Suprapubic skin (tissue), 4 donors: ENCODE results near the gene CEP170B. TPM values are rescaled to one million over a fixed set of nuclear protein-coding genes. Genes with fewer than 3 reads are reported as not detected.

Source experiments
- DNase-seq, 2 donors: peaks; one replicate each; pipeline ENCODE4 v3.0.0-alpha.2; 2019; ENCODE audit warnings: low spot score in 2 of 2
- H3K27ac ChIP-seq: fragments of 200-600 bp; sonication (generic); one replicate; pipeline ENCODE4 v1.5.1; 2019
- H3K27me3 ChIP-seq: fragments of 200-600 bp; sonication (generic); one replicate; pipeline ENCODE4 v1.5.1; 2019
- H3K36me3 ChIP-seq: fragments of 200-600 bp; sonication (generic); one replicate; pipeline ENCODE4 v1.5.1; 2019
- H3K4me1 ChIP-seq: fragments of 200-600 bp; sonication (generic); one replicate; pipeline ENCODE4 v1.5.1; 2019
- H3K4me3 ChIP-seq: fragments of 200-600 bp; sonication (generic); one replicate; pipeline ENCODE4 v1.5.1; 2019; ENCODE audit warnings: mild to moderate bottlenecking
- H3K9me3 ChIP-seq: fragments of 200-600 bp; sonication (generic); one replicate; pipeline ENCODE4 v1.5.1; 2019
- EP300 ChIP-seq: sonication (generic); formaldehyde crosslinking; IDR thresholded peaks from one replicate; pipeline ENCODE4 v1.6.1; 2017; ENCODE audit warnings: antibody characterized with exemption
- POLR2A ChIP-seq, 2 donors: fragments of 450-650 bp; IDR thresholded peaks; one replicate each; pipeline ENCODE4 v1.6.1; 2017; ENCODE audit warnings: antibody characterized with exemption in 2 of 2, mild to moderate bottlenecking in 2 of 2, moderate library complexity in 2 of 2
- POLR2AphosphoS5 ChIP-seq, 3 donors: sonication (generic); formaldehyde crosslinking; IDR thresholded peaks; one replicate each; pipeline ENCODE4 v1.6.1; 2017; ENCODE audit warnings: antibody characterized with exemption in 3 of 3
- WGBS: methylation state at CpG from one replicate; pipeline ENCODE4 v1.1.5; 2018; 5-methylcytosine and 5-hydroxymethylcytosine counted together
- total RNA-seq, 4 donors: library from RNA; depleted of rRNA; stranded (reverse); fragments of >200 nt; gene quantifications; one replicate each; pipeline ENCODE4 v1.1.0, GENCODE V29; 2016
- TF ChIP-seq, protein P1 (sequence below), 2 donors: fragments of 200-600 bp in 1 of 2; fragments of 450-650 bp in 1 of 2; sonication (generic) in 1 of 2; IDR thresholded peaks; one replicate each; pipeline ENCODE4 v1.5.1; 2016 to 2019; ENCODE audit warnings: antibody characterized with exemption in 2 of 2, mild to moderate bottlenecking in 1 of 2, moderate library complexity in 1 of 2

The CEP170B gene
- total RNA-seq, 4 donors from 2014 or later, result 53.3 to 70.1 (median 60.4) TPM

DNA sequence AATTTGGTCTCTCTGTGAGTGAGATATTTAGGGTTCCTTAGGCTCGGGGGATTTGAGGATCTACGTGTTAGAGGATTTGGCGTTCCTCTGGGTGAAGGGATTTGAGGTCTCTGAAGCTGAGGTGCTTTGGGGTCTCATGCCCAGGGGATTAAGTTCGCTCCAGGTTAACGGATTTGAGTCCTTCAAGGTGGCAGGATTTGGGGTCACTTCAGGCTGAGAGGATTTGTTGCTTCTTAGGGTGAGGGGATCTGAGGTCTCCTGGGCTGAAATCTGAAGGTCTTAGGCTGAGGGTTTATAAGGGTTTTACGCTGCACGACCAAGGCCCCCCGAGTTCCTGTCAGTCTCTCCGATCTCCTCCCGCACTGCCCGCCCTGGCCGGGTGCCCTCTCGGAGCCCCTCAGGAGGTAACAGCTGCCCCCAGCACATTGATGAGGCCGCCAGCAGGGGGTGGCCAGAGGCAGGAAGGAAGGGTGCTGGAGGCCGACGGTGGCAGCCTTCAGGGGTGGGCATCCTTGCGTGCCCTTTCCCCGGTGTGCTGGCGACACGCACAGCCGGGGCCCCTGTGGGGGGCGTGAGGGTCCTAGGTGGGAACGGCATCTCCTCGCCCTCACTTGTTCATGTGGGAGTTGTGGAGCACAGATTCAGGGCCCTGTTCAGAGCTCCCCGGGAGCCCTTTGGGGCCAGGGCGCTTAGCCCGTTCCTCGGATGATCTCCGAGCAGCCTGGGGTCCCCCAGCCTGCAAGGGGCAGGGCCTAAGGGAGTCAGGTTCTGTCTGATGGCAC lies 14.3 kb downstream of the CEP170B start:
- H3K27me3 ChIP-seq, result no peaks in the 10 kb centered on the region
- TF ChIP-seq POLR2A (IDR thresholded peaks at IDR 0.05), result no peak
- TF ChIP-seq, protein P1, sequence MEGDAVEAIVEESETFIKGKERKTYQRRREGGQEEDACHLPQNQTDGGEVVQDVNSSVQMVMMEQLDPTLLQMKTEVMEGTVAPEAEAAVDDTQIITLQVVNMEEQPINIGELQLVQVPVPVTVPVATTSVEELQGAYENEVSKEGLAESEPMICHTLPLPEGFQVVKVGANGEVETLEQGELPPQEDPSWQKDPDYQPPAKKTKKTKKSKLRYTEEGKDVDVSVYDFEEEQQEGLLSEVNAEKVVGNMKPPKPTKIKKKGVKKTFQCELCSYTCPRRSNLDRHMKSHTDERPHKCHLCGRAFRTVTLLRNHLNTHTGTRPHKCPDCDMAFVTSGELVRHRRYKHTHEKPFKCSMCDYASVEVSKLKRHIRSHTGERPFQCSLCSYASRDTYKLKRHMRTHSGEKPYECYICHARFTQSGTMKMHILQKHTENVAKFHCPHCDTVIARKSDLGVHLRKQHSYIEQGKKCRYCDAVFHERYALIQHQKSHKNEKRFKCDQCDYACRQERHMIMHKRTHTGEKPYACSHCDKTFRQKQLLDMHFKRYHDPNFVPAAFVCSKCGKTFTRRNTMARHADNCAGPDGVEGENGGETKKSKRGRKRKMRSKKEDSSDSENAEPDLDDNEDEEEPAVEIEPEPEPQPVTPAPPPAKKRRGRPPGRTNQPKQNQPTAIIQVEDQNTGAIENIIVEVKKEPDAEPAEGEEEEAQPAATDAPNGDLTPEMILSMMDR (IDR thresholded peaks at IDR 0.05), result no peak
- TF ChIP-seq POLR2AphosphoS5 (IDR thresholded peaks at IDR 0.05), result no peak
- TF ChIP-seq EP300, result no peak
- peaks cover 26% of the 10 kb centered on the region for H3K4me1 ChIP-seq
- H3K9me3 ChIP-seq, result no peaks in the 10 kb centered on the region
- peaks cover 58% of the 10 kb centered on the region for H3K36me3 ChIP-seq
- no peak overlapping the region for H3K4me3 ChIP-seq
- 91% methylated on average over 20 of the region's 29 CpGs for WGBS
- no peak overlapping the region for H3K27ac ChIP-seq
- no peak for DNase-seq

DNA sequence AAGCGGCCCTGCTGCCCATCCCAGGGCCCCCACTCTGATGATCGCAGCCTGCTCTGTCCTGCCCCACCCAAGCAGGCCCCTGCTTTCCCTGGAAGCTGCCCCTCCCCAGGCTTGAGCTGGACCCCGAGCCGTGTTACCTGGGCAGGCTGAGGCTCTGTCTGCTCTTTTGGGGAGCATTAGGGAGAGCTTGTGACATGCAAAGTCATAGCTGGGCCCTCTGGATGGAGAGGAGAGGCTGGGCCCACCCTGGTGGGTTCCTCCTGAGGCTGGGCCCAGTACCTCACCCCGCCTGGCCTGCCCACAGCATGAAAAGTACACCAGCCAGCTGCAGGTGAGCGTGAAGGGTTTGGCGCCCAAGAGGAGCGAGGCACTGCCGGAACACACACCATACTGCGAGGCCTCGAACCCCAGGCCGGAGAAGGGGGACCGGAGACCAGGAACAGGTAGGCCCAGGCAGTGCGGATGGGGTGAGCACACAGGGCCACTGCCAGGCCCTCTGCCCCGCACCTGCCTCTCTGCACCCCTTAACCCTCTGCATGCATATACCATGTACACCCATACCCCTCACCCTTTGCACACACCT lies 15.0 kb downstream of the CEP170B start:
- 97% methylated on average over 3 of the region's 15 CpGs for WGBS
- Histone ChIP-seq H3K9me3 (no peaks in the 10 kb centered on the region), H3K4me3 (no peak overlapping the region), H3K27me3 (no peaks in the 10 kb centered on the region), H3K4me1 (peaks cover 20% of the 10 kb centered on the region), H3K27ac (no peak overlapping the region), H3K36me3 (peaks cover 60% of the 10 kb centered on the region)
- DNase-seq, result no peak
- TF ChIP-seq POLR2A (IDR thresholded peaks at IDR 0.05) (no peak), EP300 (no peak), POLR2AphosphoS5 (IDR thresholded peaks at IDR 0.05) (no peak)
- TF ChIP-seq, protein P1 (IDR thresholded peaks at IDR 0.05), result no peak

DNA sequence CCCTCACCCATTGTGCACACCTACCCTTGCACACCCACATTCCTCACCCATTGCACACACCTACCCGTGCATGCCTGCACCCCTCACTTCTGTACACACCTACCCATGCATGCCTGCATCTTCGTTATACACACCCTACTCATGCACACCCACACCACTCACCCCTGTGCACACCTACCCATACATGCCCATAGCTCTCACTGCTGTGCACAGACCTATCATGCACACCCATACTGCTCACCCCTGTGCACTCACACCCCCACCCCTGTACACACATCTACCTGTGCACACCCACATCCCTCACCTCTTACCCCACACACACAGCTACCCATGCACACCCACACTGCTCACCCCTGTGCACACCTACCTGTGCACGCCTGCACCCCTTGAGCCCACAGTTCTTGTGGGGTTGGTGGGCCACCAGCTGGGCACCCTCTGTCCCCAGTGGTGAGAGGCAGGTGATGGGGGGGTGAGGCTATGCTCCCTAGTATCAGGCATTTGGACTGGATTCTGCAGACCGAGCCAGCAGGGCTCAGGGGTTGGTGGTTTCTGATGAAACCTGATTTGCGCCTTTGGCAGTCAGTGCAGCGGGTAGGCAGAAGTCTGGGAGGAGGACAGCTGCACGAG lies 15.6 kb downstream of the CEP170B start:
- peaks cover 66% of the 10 kb centered on the region for H3K36me3 ChIP-seq
- no peaks in the 10 kb centered on the region for H3K9me3 ChIP-seq
- no peak for TF ChIP-seq POLR2A (IDR thresholded peaks at IDR 0.05)
- TF ChIP-seq POLR2AphosphoS5 (IDR thresholded peaks at IDR 0.05), result no peak
- TF ChIP-seq EP300, result no peak
- TF ChIP-seq, protein P1 (IDR thresholded peaks at IDR 0.05), result no peak
- H3K27ac ChIP-seq, result no peak overlapping the region
- H3K4me1 ChIP-seq, result peaks cover 14% of the 10 kb centered on the region
- DNase-seq, result no peak
- no peak overlapping the region for H3K4me3 ChIP-seq
- H3K27me3 ChIP-seq, result no peaks in the 10 kb centered on the region
- 87% methylated on average over 7 of the region's 7 CpGs for WGBS

DNA sequence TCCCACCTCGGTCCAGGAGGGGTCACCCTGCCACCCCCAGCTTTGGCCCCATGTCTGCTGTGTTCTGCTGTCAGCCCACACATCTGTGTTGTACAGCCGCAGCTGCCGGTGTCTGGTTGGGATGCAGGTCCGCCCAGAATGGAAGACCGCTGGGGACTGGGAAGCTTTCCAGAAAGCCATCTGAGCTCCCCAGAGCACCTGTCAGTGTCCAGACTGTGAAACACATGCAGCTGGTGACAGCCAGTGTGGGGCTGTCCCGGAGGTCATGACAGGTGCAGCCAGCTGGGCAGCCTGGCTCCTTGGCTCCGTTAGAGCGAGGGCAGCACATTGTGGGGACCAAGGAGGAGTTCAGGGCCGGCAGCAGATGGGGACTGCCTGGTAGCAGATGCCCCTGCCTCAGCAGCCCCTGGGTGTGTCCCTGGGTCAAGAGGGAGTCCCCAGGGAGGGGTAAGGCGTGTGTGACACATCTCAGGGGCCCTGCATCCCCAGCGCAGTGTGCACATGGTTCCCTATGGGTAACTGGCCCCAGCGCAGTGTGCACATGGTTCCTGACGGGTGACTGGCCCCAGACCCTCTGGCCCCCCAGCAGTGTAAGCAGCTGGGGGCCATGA lies 16.4 kb downstream of the CEP170B start:
- no peaks in the 10 kb centered on the region for H3K9me3 ChIP-seq
- no peak overlapping the region for H3K4me3 ChIP-seq
- no peaks in the 10 kb centered on the region for H3K27me3 ChIP-seq
- 100% methylated on average over 1 of the region's 13 CpGs for WGBS
- TF ChIP-seq POLR2A (IDR thresholded peaks at IDR 0.05), result no peak
- no peak for TF ChIP-seq EP300
- TF ChIP-seq, protein P1 (IDR thresholded peaks at IDR 0.05), result no peak
- no peak for TF ChIP-seq POLR2AphosphoS5 (IDR thresholded peaks at IDR 0.05)
- no peak for DNase-seq
- H3K27ac ChIP-seq, result no peak overlapping the region
- peaks cover 74% of the 10 kb centered on the region for H3K36me3 ChIP-seq
- peaks cover 14% of the 10 kb centered on the region for H3K4me1 ChIP-seq
